HG03571 (cell line): ENCODE results near the gene EEPD1.

Experiments
- ATAC-seq: cut with Tn5 transposase; IDR thresholded peaks from one replicate; pipeline ENCODE4 v1.9.1; 2021; ENCODE audit not compliant: unreplicated experiment

The EEPD1 gene

GRCh38 chr7:36188906-36189305, 35.9 kb downstream of the EEPD1 start:
- no peak for ATAC-seq

- no peak for ATAC-seq
These were observed 37.6 kb downstream of the EEPD1 start for GRCh38 chr7:36190447-36191291.

- ATAC-seq: no peak
These were observed 38.4 kb downstream of the EEPD1 start for GRCh38 chr7:36191292-36191920.

- no peak for ATAC-seq
These were observed 39.2 kb downstream of the EEPD1 start for GRCh38 chr7:36192053-36192824.

- no peak for ATAC-seq
These were observed 39.8 kb downstream of the EEPD1 start for GRCh38 chr7:36192877-36193276.

GRCh38 chr7:36198854-36199266, 45.8 kb downstream of the EEPD1 start:
- no peak for ATAC-seq

GRCh38 chr7:36199329-36199728, 46.3 kb downstream of the EEPD1 start:
- ATAC-seq: no peak

- ATAC-seq: no peak
These were observed 48.2 kb downstream of the EEPD1 start for GRCh38 chr7:36201122-36201723.

- ATAC-seq: no peak
These were observed 49.3 kb downstream of the EEPD1 start for GRCh38 chr7:36202398-36202797.

GRCh38 chr7:36203071-36203790, 50.2 kb downstream of the EEPD1 start:
- ATAC-seq: no peak

- ATAC-seq: no peak
These were observed 51.1 kb downstream of the EEPD1 start for GRCh38 chr7:36204044-36204663.

- no peak for ATAC-seq
These were observed 52.0 kb downstream of the EEPD1 start for GRCh38 chr7:36204929-36205635.

GRCh38 chr7:36205803-36206202, 52.7 kb downstream of the EEPD1 start:
- no peak for ATAC-seq

- ATAC-seq: no peak
These were observed 54.6 kb downstream of the EEPD1 start for GRCh38 chr7:36207451-36208291.

- no peak for ATAC-seq
These were observed 55.4 kb downstream of the EEPD1 start for GRCh38 chr7:36208426-36208825.

GRCh38 chr7:36208997-36209813, 56.2 kb downstream of the EEPD1 start:
- no peak for ATAC-seq

- no peak for ATAC-seq
These were observed 56.7 kb downstream of the EEPD1 start for GRCh38 chr7:36209814-36210183.
